SK-N-SH treated with all-trans-retinoic acid at 6 μM for 48 hours (cell line): ENCODE measurements around the gene CDC14A.

ENCODE experiments used
- CREB5 ChIP-seq: fragments of 250-450 bp; sonication (Bioruptor Pico); IDR thresholded peaks from 2 replicates; pipeline ENCODE4 v1.5.1; 2020; ENCODE audit warnings: low read depth, mild to moderate bottlenecking, moderate library complexity
- CSDC2 ChIP-seq: fragments of 250-450 bp; sonication (Bioruptor Pico); IDR thresholded peaks from 2 replicates; pipeline ENCODE4 v1.5.0; 2020; ENCODE audit warnings: mild to moderate bottlenecking, moderate library complexity
- RARB ChIP-seq: fragments of 250-450 bp; sonication (Bioruptor Pico); IDR thresholded peaks from 2 replicates; pipeline ENCODE4 v1.8.0; 2021; ENCODE audit warnings: mild to moderate bottlenecking, moderate library complexity
- TOX ChIP-seq: fragments of 250-450 bp; sonication (Bioruptor Pico); IDR thresholded peaks from 2 replicates; pipeline ENCODE4 v1.8.0; 2021; ENCODE audit warnings: mild to moderate bottlenecking, moderate library complexity, borderline replicate concordance
- ZC3H10 ChIP-seq: fragments of 250-450 bp; sonication (Bioruptor Pico); IDR thresholded peaks from 2 replicates; pipeline ENCODE4 v1.5.1; 2021; ENCODE audit warnings: mild to moderate bottlenecking, moderate library complexity
- ZFP30 ChIP-seq: fragments of 450-650 bp; formaldehyde crosslinking; IDR thresholded peaks from 2 replicates; pipeline ENCODE4 v1.5.0; 2022; ENCODE audit warnings: mild to moderate bottlenecking, moderate library complexity
- ZNF565 ChIP-seq: fragments of 450-650 bp; formaldehyde crosslinking; conservative IDR thresholded peaks from 2 replicates; pipeline ENCODE4 v1.5.0; 2020; ENCODE audit warnings: low read depth, mild to moderate bottlenecking, moderate library complexity

DNA sequence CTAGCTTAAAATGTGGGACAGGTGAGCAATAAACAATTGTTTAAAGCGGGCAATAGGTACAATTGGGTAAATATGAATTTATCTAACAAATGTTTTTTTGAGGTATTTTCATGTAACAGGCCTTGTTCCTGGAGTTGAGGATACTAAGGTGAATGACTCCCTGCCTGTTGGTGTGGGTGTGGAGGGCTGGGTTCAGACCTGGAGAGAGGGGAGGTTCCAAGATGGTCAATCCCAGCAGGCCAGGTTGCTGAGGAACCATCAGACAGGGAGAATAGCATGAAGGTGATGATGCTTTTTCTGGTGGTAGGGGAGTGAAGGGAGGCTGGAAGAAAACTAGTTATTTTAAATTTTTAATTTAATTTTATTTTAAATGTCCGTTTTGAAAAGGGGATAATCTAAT, 46.3 kb downstream of the CDC14A start:
- no peak for TF ChIP-seq ZNF565 (CRISPR knock-in tag)
- TF ChIP-seq ZC3H10 (CRISPR knock-in tag): no peak
- TF ChIP-seq CSDC2 (CRISPR knock-in tag): no peak
- TF ChIP-seq ZFP30 (CRISPR knock-in tag): no peak
- no peak for TF ChIP-seq TOX (CRISPR knock-in tag)
- no peak for TF ChIP-seq CREB5 (CRISPR knock-in tag)
- no peak for TF ChIP-seq RARB
